ENCODE data around the gene PADI4. TPM values are rescaled to one million over a fixed set of nuclear protein-coding genes. Genes with fewer than 3 reads are reported as not detected.

PADI4 gene
- total and polyA plus RNA-seq, 2 experiments from 2014 or later = 0.45 to 0.52 TPM

GRCh38 chr1:17286646-17287045 is 21.4 kb upstream of the PADI4 start (continued):
- TF ChIP-seq, protein P1, sequence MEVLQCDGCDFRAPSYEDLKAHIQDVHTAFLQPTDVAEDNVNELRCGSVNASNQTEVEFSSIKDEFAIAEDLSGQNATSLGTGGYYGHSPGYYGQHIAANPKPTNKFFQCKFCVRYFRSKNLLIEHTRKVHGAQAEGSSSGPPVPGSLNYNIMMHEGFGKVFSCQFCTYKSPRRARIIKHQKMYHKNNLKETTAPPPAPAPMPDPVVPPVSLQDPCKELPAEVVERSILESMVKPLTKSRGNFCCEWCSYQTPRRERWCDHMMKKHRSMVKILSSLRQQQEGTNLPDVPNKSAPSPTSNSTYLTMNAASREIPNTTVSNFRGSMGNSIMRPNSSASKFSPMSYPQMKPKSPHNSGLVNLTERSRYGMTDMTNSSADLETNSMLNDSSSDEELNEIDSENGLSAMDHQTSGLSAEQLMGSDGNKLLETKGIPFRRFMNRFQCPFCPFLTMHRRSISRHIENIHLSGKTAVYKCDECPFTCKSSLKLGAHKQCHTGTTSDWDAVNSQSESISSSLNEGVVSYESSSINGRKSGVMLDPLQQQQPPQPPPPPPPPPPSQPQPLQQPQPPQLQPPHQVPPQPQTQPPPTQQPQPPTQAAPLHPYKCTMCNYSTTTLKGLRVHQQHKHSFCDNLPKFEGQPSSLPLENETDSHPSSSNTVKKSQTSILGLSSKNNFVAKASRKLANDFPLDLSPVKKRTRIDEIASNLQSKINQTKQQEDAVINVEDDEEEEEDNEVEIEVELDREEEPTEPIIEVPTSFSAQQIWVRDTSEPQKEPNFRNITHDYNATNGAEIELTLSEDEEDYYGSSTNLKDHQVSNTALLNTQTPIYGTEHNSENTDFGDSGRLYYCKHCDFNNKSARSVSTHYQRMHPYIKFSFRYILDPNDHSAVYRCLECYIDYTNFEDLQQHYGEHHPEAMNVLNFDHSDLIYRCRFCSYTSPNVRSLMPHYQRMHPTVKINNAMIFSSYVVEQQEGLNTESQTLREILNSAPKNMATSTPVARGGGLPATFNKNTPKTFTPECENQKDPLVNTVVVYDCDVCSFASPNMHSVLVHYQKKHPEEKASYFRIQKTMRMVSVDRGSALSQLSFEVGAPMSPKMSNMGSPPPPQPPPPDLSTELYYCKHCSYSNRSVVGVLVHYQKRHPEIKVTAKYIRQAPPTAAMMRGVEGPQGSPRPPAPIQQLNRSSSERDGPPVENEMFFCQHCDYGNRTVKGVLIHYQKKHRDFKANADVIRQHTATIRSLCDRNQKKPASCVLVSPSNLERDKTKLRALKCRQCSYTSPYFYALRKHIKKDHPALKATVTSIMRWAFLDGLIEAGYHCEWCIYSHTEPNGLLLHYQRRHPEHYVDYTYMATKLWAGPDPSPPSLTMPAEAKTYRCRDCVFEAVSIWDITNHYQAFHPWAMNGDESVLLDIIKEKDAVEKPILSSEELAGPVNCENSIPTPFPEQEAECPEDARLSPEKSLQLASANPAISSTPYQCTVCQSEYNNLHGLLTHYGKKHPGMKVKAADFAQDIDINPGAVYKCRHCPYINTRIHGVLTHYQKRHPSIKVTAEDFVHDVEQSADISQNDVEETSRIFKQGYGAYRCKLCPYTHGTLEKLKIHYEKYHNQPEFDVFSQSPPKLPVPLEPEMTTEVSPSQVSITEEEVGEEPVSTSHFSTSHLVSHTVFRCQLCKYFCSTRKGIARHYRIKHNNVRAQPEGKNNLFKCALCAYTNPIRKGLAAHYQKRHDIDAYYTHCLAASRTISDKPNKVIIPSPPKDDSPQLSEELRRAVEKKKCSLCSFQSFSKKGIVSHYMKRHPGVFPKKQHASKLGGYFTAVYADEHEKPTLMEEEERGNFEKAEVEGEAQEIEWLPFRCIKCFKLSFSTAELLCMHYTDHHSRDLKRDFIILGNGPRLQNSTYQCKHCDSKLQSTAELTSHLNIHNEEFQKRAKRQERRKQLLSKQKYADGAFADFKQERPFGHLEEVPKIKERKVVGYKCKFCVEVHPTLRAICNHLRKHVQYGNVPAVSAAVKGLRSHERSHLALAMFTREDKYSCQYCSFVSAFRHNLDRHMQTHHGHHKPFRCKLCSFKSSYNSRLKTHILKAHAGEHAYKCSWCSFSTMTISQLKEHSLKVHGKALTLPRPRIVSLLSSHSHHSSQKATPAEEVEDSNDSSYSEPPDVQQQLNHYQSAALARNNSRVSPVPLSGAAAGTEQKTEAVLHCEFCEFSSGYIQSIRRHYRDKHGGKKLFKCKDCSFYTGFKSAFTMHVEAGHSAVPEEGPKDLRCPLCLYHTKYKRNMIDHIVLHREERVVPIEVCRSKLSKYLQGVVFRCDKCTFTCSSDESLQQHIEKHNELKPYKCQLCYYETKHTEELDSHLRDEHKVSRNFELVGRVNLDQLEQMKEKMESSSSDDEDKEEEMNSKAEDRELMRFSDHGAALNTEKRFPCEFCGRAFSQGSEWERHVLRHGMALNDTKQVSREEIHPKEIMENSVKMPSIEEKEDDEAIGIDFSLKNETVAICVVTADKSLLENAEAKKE (CRISPR knock-in tag; IDR thresholded peaks at IDR 0.05) = no peak

DNA sequence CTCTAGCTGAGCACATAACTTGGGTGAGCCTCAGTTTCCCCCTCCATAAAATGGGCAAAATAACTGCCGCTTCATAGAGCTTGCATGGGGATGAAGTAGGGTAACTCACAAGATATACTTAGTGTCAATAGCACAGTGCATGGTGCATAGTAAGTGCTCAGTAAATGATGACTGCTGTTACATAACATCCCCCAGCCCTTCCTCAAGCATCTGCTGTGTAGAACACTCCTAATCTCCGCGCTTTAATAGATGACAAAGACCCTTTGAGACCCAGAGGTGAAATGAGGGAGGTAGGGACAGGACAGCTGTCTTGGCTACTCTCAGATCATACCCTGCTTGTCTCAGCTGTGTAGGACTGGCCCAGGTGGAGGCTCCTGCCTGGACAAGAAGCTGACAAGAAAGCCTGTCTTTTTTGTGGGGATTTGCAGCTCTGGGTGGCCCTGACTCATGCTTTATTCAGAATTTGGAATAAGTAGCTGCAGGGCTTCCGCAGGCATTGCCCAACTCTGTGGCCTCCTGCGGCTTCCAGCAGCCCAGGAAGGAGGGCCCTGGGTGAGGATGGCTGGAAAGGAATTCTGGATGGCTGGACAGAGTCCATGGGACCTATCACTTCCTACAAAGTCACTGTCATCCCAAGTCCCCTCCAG is 20.7 kb upstream of the PADI4 start:
- Histone ChIP-seq H4K20me1 (replicated peaks; ENCODE audit: insufficient read depth) (no peaks in the 10 kb centered on the region), H3K27ac (ENCODE audit: low read depth) (no peak overlapping the region), H3K9me2 (ENCODE audit: insufficient read depth) (no peaks in the 10 kb centered on the region), H3K27me3 (ENCODE audit: insufficient read depth) (no peaks in the 10 kb centered on the region), H3F3A (replicated peaks; ENCODE audit: low read depth) (no peaks in the 10 kb centered on the region), H3K4me1 (ENCODE audit: insufficient read depth) (no peaks in the 10 kb centered on the region), H2AFZ (no peak overlapping the region), H3K79me2 (replicated peaks; ENCODE audit: insufficient read depth) (no peaks in the 10 kb centered on the region), H3K4me2 (no peak overlapping the region), H3K36me3 (ENCODE audit: insufficient read depth) (no peaks in the 10 kb centered on the region), H3K4me3 (no peak overlapping the region)
- no peak for TF ChIP-seq CREB1 (CRISPR knock-in tag; IDR thresholded peaks at IDR 0.05; ENCODE audit: low read depth)
- TF ChIP-seq NANOG (IDR thresholded peaks at IDR 0.05; ENCODE audit: borderline replicate concordance) = no peak
- TF ChIP-seq JUNB (IDR thresholded peaks at IDR 0.05; ENCODE audit: unreplicated experiment) = no peak
- TF ChIP-seq, protein P1 (CRISPR knock-in tag; IDR thresholded peaks at IDR 0.05) = no peak
- no peak for TF ChIP-seq ZNF114 (CRISPR knock-in tag; IDR thresholded peaks at IDR 0.05)
- no peak for TF ChIP-seq POLR2AphosphoS5 (IDR thresholded peaks at IDR 0.05; ENCODE audit: low read depth)
- TF ChIP-seq ETS1 (IDR thresholded peaks at IDR 0.05) = no peak
- H3K9me3 Mint-ChIP-seq = no peaks in the 10 kb centered on the region
- no peaks in the 10 kb centered on the region for H3K27me3 Mint-ChIP-seq (ENCODE audit: insufficient read depth, low read depth, poor library complexity)
- ATAC-seq = no peak
- no peak overlapping the region for H3K4me3 Mint-ChIP-seq
- H3K27ac Mint-ChIP-seq = no peak overlapping the region
- no peaks in the 10 kb centered on the region for H3K36me3 Mint-ChIP-seq (ENCODE audit: low read depth)
- no peak for DNase-seq (ENCODE audit: low spot score)
- no peaks in the 10 kb centered on the region for H3K4me1 Mint-ChIP-seq

Measured in GM23338 (cell line).